C4-2B (cell line): Measurements from ENCODE around the gene ENOSF1.

Experiments
- ZFX ChIP-seq: fragments of 450-650 bp; IDR thresholded peaks from 2 replicates; pipeline ENCODE4 v1.6.1; 2017
- TF ChIP-seq, protein P1 (sequence below): fragments of 450-650 bp; conservative IDR thresholded peaks from 2 replicates; pipeline ENCODE4 v1.5.1; 2017; ENCODE audit warnings: mild to moderate bottlenecking

GRCh38 chr18:631560-631959, 80.9 kb downstream of the ENOSF1 start:
- TF ChIP-seq, protein P1, sequence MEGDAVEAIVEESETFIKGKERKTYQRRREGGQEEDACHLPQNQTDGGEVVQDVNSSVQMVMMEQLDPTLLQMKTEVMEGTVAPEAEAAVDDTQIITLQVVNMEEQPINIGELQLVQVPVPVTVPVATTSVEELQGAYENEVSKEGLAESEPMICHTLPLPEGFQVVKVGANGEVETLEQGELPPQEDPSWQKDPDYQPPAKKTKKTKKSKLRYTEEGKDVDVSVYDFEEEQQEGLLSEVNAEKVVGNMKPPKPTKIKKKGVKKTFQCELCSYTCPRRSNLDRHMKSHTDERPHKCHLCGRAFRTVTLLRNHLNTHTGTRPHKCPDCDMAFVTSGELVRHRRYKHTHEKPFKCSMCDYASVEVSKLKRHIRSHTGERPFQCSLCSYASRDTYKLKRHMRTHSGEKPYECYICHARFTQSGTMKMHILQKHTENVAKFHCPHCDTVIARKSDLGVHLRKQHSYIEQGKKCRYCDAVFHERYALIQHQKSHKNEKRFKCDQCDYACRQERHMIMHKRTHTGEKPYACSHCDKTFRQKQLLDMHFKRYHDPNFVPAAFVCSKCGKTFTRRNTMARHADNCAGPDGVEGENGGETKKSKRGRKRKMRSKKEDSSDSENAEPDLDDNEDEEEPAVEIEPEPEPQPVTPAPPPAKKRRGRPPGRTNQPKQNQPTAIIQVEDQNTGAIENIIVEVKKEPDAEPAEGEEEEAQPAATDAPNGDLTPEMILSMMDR, result no peak
- no peak for TF ChIP-seq ZFX
